Stimulated activated CD8-positive, alpha-beta memory T cell treated with anti-CD3 and anti-CD28 coated beads, Interleukin-4, amount 100 ng/mL, for 1 hour (primary cell): ENCODE measurements around the gene CLEC16A.

ENCODE experiments used
- DNase-seq, 2 donors: peaks; one replicate each; pipeline ENCODE4 v3.0.0-alpha.2; 2020; ENCODE audit warnings: low read depth in 2 of 2, low spot score in 1 of 2

CLEC16A gene

DNA sequence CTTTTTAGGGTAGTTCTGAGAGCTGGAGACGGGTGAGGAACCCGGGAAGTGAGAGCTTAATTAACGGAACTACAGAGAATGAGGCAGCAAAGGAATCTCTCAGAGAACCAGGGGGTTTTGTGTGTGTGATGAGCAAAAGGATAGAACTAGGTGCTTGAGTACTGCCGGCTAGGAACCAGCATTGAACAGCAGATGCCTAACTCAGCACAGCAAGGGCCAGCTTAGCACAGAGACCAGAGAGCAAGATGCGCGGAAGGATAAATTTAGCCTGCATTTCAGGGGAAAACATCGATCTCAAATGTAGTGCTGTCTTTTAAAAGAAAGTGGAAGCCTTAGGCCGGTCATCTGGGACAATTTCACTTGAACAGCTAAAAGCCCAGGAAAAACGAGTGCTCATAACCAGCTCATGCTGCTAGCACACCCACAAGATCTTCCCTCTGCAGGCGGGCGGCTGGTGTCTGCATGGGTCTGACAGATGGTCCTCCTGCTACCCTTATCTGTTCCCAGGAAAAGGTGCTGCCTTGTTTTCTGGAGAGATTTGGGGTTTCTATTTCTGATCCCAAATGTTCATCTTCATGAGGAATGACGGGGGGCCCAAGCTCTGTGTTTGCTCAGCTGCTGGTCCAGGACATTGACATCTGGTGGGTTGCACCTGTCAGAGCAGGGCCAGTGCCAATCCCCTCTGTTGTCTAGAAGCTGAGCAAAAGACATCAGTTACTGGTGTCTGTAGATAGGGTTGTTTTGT, 207.7 kb downstream of the CLEC16A start:
- DNase-seq, result no peak

DNA sequence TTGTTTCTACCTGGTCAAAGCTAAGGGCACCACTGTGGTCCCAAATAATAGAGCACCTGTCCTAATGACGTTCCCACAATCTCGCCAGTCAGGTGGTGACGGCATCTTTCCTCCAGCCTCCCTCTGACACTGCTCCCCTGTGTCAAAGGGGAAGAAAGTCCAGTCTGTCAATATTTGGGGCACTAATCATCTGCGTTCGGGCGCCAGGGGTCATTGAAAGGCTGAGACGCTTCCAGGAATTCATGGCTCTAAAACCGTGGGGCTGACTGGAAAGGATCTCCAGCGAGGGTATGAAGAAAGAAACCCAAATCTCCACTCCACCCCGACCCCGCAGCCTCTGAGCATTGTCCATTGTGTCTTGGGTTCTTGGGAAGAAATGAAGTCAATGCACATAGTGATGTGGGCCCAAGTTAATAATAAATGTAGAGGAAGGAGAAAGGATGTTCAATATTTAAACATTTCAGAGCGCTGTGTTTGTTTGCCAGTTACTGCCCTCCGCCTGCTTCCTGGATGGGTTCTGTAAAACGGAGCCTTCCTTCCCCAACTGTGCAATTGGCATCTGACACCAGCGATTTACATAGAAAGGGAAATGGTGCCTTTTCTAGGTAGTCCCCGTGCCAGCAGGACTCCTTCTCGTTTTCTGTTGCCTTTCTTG, 208.4 kb downstream of the CLEC16A start:
- DNase-seq, result no peak

- DNase-seq, result no peak
Observed at GRCh38 chr16:11155284-11155806, 211.0 kb downstream of the CLEC16A start.

DNA sequence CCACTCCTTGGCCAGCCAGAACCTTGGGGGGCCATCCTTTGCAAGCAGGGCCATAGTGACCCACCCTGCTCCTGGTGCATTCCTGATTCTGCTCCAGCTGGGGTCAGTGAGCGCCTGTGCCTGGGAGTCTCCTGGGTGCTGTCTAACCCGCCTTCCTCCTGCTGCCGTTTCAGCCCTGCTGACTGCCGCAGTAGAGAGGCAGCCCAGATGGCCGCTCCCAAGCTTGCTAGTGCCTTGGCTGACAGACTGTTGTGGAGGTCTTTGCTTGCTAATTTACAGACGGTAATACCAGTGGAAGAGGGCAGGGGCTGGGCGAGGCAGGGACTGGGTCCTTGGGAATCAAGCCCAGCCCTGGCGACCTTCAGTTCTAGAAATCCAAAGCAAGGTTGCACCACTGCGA, 212.0 kb downstream of the CLEC16A start:
- DNase-seq, result no peak

- no peak for DNase-seq
Observed at GRCh38 chr16:11157143-11157542, 212.8 kb downstream of the CLEC16A start.

- DNase-seq, result no peak
Observed at GRCh38 chr16:11158018-11158417, 213.7 kb downstream of the CLEC16A start.

DNA sequence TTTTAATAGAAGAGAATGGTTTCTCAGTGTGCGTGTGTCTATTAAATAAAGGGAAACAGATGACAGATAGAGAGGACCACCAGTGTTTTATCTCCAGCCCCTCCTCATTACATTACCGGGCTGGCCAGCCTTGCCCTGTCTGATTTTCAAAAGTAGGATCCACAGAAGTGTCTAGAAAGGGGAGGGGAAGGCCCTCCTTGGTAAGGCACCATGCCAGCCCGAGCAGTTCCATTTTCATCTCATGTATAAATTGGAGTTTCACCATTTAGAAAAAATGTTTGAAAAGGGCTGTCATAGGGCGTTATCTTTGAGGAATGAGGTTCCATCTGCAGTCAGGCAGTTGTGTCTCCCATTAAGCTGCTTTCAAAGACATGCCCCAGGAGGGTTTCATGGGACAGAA, 214.9 kb downstream of the CLEC16A start:
- no peak for DNase-seq

DNA sequence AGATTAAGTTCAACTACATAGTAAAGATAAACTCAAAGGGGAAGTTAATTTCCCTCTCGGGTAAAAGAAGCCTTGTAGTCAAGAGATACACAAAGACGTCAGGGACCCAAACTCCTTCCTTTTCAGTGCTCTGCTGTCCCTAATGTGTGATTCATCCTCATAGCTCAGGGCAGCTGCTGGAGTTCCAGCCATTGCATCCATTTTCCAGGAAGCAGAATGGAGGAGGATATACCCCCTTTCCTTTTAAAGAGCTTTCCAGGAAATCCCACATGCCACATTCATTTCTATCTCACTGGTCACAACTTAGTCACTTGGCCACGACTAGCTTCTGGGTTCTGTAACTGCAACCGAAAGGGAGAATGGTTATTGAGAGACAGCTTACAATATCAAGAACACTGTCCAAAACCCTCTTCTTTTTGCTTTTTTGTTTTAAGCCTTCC, 216.3 kb downstream of the CLEC16A start:
- no peak for DNase-seq

DNA sequence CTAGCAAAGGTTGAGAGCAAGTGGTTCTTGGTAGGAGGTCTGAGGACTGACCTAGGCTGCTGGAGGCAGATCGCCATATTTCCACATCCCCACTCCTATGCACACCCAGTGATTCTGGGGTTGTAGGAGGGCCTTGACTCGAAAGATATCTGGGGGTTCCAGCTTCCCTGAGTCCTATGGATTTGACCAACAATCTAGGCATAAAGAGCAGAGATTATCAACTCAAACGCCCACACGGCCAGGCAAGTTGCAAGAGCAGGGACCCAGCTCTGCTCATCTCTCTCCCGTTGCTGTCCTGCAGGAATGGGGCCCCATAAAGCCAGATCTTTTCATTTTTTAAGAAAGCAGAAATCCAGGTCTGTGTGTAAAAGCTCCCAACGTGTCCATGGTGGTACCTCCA, 217.1 kb downstream of the CLEC16A start:
- no peak for DNase-seq

GRCh38 chr16:11161974-11162373, 217.6 kb downstream of the CLEC16A start:
- no peak for DNase-seq

- DNase-seq, result no peak
Observed at GRCh38 chr16:11162586-11163268, 218.4 kb downstream of the CLEC16A start.

DNA sequence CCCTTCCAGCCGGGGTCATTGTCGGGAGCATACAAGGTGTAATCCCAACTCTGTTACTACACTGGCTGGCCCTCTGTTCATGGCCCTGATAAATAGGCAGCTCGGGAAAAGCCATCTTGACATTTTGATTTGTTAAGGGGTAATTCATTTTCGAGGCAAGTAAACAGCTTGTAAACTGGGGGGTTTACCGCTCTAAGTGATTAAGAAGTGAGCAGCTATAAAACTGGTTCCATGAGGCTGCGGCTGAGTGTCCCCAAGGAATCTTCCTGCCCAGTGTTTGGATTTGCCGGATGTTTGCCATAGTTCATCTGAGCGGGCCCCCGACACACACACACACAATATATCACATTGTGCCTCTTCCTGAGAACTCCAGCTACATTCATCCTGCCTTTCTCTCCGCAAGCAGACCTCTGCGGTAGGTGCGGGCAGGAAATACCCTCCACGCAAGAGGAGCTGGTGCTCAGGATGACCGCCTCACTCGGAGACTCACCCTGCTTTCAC, 219.4 kb downstream of the CLEC16A start:
- no peak for DNase-seq

GRCh38 chr16:11164482-11165270, 220.3 kb downstream of the CLEC16A start:
- DNase-seq, result no peak

DNA sequence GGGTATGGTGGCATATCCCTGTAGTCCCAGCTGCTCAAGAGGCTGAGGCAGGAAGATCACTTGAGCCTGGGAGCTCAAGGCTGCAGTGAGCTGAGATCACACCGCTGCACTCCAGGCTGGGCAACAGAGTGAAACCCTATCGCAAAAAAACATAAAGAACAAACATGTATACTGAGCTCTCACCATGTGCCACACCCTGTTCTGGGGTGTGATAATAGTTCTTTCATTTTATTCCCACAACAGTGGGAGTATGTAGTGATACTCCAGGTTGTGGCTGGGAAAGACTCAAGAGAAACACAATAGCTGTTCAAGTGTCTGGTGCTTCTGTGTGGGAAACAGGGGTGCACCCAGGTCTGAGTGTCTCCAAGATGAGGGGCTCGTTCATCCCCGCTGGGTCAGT, 221.0 kb downstream of the CLEC16A start:
- no peak for DNase-seq

- no peak for DNase-seq
Observed at GRCh38 chr16:11165894-11166665, 221.7 kb downstream of the CLEC16A start.

DNA sequence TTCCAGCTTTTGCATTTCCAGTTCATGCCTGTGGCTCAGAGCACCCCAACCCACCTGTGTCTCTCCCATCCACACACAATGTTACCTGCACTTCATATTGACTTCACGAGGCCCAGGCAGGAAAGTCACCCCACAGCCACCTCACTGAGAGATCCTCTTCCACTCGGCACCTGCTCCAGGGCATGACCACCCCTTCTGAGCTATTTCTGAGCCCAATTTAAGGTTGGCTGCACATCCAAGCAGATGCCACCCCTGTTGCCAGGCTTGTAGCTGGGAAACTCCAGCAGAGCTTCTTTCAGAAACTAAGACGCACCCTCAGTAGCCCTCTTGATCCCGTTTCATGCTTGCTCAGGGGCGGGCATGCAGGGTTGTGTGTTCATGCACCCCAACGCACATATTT, 223.2 kb downstream of the CLEC16A start:
- DNase-seq, result no peak

GRCh38 chr16:11168386-11169051, 224.2 kb downstream of the CLEC16A start:
- no peak for DNase-seq

GRCh38 chr16:11169641-11170040, 225.3 kb downstream of the CLEC16A start:
- DNase-seq, result no peak

DNA sequence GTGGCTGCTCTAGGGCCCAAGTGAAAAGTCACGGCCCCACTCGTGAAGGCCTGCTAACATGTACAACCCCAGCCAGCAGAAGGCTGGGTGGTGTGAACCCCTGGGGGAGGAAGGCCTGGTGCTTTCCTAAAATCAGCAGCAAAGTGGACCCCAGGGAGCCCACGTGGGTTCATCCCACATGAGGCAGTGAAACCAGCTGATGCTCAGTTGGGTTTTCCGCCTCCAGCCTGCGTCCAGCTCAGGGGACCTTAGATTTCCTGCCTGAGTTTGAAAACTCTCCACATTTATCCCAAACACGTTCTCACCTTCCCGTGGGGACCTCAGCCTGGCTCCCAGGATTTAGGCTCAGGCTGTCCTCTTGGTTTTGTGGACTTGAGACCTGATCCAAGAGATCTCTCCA, 225.8 kb downstream of the CLEC16A start:
- DNase-seq, result no peak
